Measurements from ENCODE around the gene TMEM178A. TPM values are rescaled to one million over a fixed set of nuclear protein-coding genes. Genes with fewer than 3 reads are reported as not detected.
A peak's percentile ranks its signal among the peaks of the same experiment; 100 is the strongest.

Gene TMEM178A
- total RNA-seq, 4 donors from 2014 or later: 1.9 to 6.5 (median 4.0) TPM

DNA sequence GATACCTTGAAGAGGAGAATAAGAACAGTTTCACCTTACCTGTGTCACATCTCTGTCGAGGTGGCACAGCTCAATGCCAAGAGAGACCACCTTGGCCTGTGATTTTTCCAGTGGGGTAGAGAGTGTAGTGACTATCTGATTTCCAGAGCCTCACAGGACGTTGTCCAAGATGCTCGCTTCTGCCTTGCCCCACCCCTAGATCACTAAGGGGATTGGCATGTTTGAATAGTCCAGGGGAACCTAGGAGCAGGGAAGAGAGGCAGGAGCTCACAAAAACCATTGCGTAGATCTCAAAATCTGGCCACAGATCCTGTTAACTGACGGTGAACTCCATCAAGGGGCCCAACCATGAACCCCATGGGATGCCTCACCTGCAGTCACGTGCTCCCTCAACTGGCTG is 24.2 kb downstream of the TMEM178A start:
- no peak for TF ChIP-seq POLR2A (IDR thresholded peaks at IDR 0.05)
- TF ChIP-seq, protein P1, sequence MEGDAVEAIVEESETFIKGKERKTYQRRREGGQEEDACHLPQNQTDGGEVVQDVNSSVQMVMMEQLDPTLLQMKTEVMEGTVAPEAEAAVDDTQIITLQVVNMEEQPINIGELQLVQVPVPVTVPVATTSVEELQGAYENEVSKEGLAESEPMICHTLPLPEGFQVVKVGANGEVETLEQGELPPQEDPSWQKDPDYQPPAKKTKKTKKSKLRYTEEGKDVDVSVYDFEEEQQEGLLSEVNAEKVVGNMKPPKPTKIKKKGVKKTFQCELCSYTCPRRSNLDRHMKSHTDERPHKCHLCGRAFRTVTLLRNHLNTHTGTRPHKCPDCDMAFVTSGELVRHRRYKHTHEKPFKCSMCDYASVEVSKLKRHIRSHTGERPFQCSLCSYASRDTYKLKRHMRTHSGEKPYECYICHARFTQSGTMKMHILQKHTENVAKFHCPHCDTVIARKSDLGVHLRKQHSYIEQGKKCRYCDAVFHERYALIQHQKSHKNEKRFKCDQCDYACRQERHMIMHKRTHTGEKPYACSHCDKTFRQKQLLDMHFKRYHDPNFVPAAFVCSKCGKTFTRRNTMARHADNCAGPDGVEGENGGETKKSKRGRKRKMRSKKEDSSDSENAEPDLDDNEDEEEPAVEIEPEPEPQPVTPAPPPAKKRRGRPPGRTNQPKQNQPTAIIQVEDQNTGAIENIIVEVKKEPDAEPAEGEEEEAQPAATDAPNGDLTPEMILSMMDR (IDR thresholded peaks at IDR 0.05): no peak
- WGBS, 2 donors: 93 to 96% methylated on average over 6 of the region's 6 CpGs

DNA sequence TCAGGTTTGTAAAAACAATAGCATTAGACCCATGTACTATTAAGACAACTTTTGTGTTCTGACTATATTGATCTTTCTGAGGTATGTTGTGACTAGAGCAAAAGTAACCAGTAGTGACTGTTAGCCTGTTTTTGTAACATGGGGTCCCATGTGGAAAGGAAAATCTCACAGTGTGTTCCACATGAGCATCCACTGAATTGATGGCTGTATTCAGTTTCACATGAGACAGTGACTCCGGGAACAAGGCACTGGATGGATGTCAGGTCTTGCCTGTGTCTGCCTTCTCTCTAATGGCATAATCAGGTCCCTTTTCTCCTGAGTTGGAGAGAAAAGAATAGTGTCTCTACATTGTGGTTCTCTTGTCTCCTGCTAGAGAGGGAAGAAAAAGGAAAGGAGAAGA is 27.5 kb downstream of the TMEM178A start:
- TF ChIP-seq, protein P1 (IDR thresholded peaks at IDR 0.05): no peak
- no peak for TF ChIP-seq POLR2A (IDR thresholded peaks at IDR 0.05)
- peaks cover 0 to 12% of the 10 kb centered on the region in 2 donors for H3K4me1 ChIP-seq
- H3K9me3 ChIP-seq: no peaks in the 10 kb centered on the region
- DNase-seq: no peak
- no peaks in the 10 kb centered on the region for H3K27me3 ChIP-seq
- 64 to 80% methylated on average over 1 of the region's 1 CpG for WGBS, 2 donors
- H3K36me3 ChIP-seq: no peaks in the 10 kb centered on the region
- no peak overlapping the region for H3K4me3 ChIP-seq (replicated peaks in 1 of 3)
- no peak overlapping the region for H3K27ac ChIP-seq
- intact Hi-C loops (cut with DNase I): loop anchor here (10.0 kb wide), 1 partner anchor 98 kb away; no protein-coding TSS in a partner anchor

More for the DNA sequence above, 24.2 kb downstream of the TMEM178A start:
- H3K27ac ChIP-seq: no peak overlapping the region
- H3K4me3 ChIP-seq (replicated peaks in 1 of 3): no peak overlapping the region
- H3K4me1 ChIP-seq: peaks cover 4 to 7% of the 10 kb centered on the region in 2 donors
- DNase-seq: no peak
- intact Hi-C loops (cut with DNase I): loop anchor here (10.0 kb wide), 1 partner anchor 95 kb away; no protein-coding TSS in a partner anchor
- no peaks in the 10 kb centered on the region for H3K27me3 ChIP-seq
- H3K36me3 ChIP-seq: no peaks in the 10 kb centered on the region
- no peaks in the 10 kb centered on the region for H3K9me3 ChIP-seq

DNA sequence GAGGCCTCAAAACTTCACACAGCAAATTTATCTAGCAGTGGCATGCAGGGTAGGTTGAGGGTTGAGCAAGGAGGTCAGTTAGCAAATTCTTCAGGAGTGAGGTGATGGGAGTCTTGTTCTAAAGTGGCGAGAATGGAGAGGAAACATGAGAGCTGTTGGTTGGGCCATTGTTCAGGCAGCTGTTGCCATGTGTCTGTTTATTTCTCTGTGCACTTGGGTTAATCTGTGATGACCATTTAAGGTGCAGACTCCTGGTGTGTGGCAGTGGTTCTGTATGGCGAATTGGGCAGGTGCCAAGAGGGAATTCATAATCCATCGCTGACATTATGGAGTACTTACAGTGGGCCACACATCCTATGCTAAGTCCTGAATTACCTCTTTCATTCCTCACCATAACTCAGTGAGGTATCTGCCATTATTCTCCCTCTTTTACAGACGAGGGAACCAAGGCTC is 30.4 kb downstream of the TMEM178A start:
- intact Hi-C loops (cut with DNase I): loop anchor here (10.0 kb wide), 1 partner anchor 101 kb away; no protein-coding TSS in a partner anchor
- 76 to 88% methylated on average over 4 of the region's 4 CpGs for WGBS, 2 donors
- TF ChIP-seq, protein P1 (IDR thresholded peaks at IDR 0.05): no peak
- TF ChIP-seq POLR2A (IDR thresholded peaks at IDR 0.05): no peak
- H3K4me3 ChIP-seq (replicated peaks in 1 of 3): no peak overlapping the region
- no peak for DNase-seq
- no peaks in the 10 kb centered on the region for H3K36me3 ChIP-seq
- no peaks in the 10 kb centered on the region for H3K9me3 ChIP-seq
- H3K27ac ChIP-seq: no peak overlapping the region
- no peaks in the 10 kb centered on the region for H3K27me3 ChIP-seq
- peaks cover 0 to 12% of the 10 kb centered on the region in 2 donors for H3K4me1 ChIP-seq

DNA sequence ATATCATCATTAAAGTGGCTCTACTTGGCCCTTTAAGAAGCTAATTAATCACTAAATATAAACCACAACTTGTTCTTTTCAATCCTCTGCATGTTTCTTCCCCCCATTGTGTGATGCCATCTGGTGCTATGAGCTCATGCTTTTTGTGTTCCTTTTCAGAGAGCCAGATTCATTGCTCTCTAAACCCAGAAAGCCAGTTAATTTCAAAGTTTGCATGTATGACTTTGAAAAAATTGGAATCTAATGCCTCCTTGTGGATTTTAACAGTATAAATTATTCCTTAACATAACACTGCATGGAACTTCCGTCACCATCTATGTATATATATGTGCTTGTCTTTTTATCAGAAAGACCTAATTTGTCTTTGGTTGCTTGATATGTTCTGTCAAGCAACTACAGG is 31.1 kb downstream of the TMEM178A start:
- DNase-seq: no peak
- intact Hi-C loops (cut with DNase I): loop anchor here (10.0 kb wide), 1 partner anchor 102 kb away; no protein-coding TSS in a partner anchor
- TF ChIP-seq, protein P1 (IDR thresholded peaks at IDR 0.05): peak in 4 of 6 experiments; percentile 15 to 64 (median 51)
- TF ChIP-seq POLR2A (IDR thresholded peaks at IDR 0.05): no peak
- no peaks in the 10 kb centered on the region for H3K9me3 ChIP-seq
- H3K4me1 ChIP-seq: peaks cover 0 to 12% of the 10 kb centered on the region in 2 donors
- no peaks in the 10 kb centered on the region for H3K27me3 ChIP-seq
- H3K4me3 ChIP-seq (replicated peaks in 1 of 3): no peak overlapping the region
- no peaks in the 10 kb centered on the region for H3K36me3 ChIP-seq
- no peak overlapping the region for H3K27ac ChIP-seq
- WGBS, 2 donors: 71 to 77% methylated on average over 1 of the region's 1 CpG

DNA sequence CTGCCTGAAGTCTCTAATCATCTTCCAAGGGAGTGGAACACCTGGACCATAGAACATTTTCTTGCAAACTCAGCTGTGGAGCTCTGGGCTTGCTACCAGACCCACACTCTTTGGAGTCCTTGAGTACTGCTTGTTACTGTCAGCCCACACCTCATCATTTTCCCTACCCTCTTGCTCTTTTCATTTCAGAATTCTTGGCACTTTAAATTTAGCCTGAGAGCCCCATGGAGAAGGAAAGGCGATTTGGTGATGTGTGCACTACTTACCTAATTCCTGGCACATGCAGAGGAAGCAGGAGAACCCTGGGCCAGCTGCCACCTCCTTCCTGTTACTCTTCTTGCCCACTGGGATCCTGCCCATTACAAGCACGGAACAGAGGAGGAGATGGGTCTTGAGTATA is 31.7 kb downstream of the TMEM178A start:
- intact Hi-C loops (cut with DNase I): loop anchor here (10.0 kb wide), 1 partner anchor 103 kb away; no protein-coding TSS in a partner anchor
- DNase-seq: peak; percentile 44 to 54

More for the DNA sequence above, 31.7 kb downstream of the TMEM178A start:
- Histone ChIP-seq H3K36me3 (no peaks in the 10 kb centered on the region), H3K27ac (no peak overlapping the region), H3K4me3 (replicated peaks in 1 of 3) (no peak overlapping the region), H3K27me3 (no peaks in the 10 kb centered on the region), H3K4me1 (peaks cover 0 to 12% of the 10 kb centered on the region in 2 donors), H3K9me3 (no peaks in the 10 kb centered on the region)
- 12 to 37% methylated on average over 2 of the region's 2 CpGs for WGBS, 2 donors
- TF ChIP-seq, protein P1 (IDR thresholded peaks at IDR 0.05): no peak
- TF ChIP-seq POLR2A (IDR thresholded peaks at IDR 0.05): no peak
